HG02759 (cell line): ENCODE data around the gene PIM2.
A peak's percentile ranks its signal among the peaks of the same experiment; 100 is the strongest.
"Not testable (repeated sequence)": the region's sequence is repeated elsewhere in the genome, so short reads cannot be mapped to it uniquely, and the experiment has no call there.

ENCODE experiments used
- ATAC-seq: cut with Tn5 transposase; IDR thresholded peaks from one replicate; pipeline ENCODE4 v1.9.1; 2021; ENCODE audit warnings: mild to moderate bottlenecking, moderate library complexity; ENCODE audit not compliant: unreplicated experiment

PIM2 gene

DNA sequence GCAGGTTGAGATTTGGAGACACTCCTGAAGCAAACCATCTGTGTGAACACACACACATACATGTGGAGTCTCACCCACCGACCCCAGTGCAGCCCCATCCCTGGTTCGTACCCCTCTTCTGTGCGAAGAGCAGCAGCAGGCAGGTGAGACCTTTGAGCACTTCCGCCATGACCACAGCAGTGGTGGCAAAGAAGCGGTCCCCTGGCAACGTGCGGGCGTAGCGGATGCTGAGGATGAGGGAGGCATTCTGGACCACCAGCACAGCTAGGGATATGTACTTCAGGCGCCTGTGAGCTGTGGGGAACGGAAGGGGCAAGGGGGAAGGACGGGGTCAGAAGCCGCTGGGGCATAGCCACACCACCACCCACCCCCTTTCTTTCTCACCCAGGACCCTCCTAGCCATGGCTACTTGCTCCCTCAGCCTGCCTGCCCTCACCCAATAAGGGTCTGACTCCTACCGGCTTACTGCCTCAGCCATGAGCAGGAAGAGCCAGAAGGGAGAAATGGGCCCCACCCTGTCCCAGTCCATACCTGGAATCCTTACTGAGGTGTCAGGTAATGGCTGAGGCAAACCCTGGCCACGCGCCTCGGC is 9.0 kb downstream of the PIM2 start:
- ATAC-seq: no peak

- ATAC-seq: no peak
Observed at GRCh38 chrX:48908600-48908999, 10.2 kb downstream of the PIM2 start.

GRCh38 chrX:48905090-48905790 is 13.6 kb downstream of the PIM2 start:
- no peak for ATAC-seq

GRCh38 chrX:48904626-48905025 is 14.2 kb downstream of the PIM2 start:
- no peak for ATAC-seq

DNA sequence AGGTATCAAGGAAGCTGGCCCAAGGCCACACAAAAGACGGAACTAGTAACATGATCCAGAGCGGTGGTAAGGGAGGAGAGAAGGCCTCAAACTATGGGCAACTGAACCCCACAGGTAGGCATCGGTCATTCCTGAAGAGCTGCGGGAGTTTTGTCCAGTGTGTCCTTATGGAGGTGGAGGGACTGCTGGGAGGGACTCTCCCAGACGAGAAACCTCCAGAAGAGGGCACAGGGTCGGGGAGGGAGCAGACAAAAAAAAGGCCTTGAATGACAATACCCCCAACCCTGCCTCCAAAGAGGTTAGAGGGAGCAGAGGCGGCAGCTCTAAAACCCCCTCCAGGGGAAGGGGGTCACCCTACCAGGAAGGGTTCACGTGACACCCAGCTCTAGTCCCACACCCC is 14.6 kb downstream of the PIM2 start:
- no peak for ATAC-seq

GRCh38 chrX:48903290-48903689 is 15.5 kb downstream of the PIM2 start:
- ATAC-seq: no peak

DNA sequence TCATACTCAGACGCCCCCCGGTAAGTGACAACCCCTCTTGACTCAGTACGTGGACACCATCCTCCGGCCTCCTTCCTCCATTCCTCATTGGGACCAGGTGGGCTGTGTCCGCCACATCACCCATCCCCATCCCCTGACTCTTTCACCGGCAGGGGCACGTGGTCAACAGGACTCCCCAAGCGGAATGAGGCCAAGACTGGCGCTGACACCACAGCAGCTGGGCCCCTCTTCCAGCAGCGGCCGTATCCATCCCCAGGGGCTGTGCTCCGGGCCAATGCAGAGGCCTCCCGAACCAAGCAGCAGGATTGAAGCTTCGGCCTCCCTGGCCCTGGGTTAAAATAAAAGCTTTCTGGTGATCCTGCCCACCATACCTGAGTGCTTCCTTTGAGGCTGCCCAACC is 16.0 kb downstream of the PIM2 start:
- ATAC-seq: no peak

GRCh38 chrX:48902135-48902534 is 16.7 kb downstream of the PIM2 start:
- ATAC-seq: no peak

DNA sequence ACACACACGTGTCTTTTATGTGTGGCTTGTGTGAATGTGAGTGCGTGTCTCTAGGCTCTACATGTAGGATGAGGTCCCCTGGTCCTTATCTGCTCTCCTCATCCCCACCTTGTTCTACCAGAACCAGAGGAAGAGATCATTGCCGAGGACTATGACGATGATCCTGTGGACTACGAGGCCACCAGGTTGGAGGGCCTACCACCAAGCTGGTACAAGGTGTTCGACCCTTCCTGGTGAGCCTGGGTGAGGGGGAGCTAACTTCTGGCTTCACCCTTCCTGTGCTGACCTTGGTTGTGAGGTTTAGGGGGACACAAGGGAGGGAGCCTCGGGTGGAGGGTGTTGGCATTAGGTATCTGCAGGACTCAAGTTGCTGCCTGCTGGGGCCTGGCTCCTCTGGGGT is 17.8 kb downstream of the PIM2 start:
- ATAC-seq: no peak

DNA sequence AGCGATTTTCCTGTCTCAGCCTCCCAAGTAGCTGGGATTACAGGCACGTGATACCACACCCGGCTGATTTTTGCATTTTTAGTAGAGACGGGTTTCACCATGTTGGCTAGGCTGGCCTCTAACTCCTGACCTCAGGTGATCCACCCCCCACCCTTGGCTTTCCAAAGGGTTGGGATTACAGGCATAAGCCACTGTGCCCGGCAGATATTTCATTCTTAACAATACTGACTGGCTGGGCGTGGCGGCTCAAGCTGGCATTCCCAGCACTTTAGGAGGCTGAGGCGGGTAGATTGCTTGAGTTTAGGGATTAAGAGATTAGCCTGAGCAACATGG is 19.8 kb downstream of the PIM2 start:
- ATAC-seq: no peak

GRCh38 chrX:48897625-48898306 is 21.1 kb downstream of the PIM2 start, which contains the start of the genes PQBP1 and TIMM17B:
Gene PQBP1, plus strand, starts transcription at chrX:48897930. Its CDS starts 580 bp downstream, at chrX:48898510.
Gene TIMM17B, minus strand, starts transcription at chrX:48897768. Its CDS starts 19 bp downstream, at chrX:48897749.
- ATAC-seq: peak; percentile 91

DNA sequence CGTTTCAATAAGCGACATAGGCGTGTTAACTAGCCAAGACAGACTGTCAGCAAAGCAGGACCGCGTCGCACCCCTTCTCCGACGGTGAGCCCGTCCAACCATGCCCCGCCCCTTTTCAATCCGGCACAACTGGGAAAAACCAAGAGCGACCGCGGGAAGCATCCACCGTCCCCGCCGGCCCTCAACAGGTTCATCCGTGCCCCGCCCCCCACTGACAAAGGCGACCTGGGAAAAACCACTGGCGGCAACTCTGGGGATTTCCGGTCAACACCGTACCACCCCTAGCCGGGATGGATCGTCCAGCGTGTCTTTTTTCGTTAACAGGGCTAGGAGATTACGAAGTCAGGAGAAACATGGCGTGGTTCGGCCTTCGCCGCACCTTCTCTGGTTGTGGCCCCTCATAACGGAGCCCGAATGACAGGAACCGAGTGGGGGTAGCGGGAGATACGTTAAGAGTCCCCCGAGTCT is 21.6 kb downstream of the PIM2 start:
- ATAC-seq: no peak

DNA sequence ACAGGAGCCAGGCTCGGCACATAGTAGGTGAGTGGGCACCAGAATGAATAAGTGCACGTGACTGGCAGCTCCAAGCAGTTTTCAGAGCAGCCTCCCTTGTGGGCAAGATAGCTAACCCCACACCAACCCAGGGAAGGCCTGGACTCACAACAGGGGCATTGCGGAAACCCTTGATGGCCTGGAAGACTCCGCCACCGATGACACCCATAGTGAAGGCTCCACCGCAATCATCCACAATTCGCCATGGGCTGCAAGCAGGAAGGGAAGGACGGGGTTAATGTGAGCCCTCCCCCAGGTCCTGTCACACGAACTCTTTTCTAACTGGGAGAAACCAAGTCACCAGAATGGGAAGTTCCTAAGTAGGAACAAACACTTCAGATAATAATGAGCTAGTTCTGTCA is 22.2 kb downstream of the PIM2 start:
- ATAC-seq: no peak

- no peak for ATAC-seq
Observed at GRCh38 chrX:48894891-48895290, 23.9 kb downstream of the PIM2 start.

- no peak for ATAC-seq
Observed at GRCh38 chrX:48893556-48894348, 25.1 kb downstream of the PIM2 start.

DNA sequence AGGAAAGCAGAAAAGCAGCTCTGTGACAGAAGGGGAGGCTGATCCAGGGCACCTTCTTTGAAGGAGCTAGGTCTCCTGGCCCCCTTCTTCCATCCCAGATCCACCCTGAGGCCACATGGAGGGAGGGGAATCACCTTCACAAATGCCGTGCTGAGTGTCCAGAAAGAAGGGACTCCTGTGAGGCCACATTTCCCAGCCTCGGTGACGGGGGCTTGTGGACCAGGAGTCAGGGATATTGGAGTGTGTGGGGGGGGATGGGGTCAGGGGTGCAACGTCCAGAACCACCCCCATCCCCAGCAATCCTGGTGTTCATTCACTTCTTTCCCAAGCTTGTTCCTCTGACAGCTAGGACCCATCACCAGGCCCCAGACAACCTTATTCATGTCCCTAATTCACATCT is 25.9 kb downstream of the PIM2 start:
- ATAC-seq: no peak

GRCh38 chrX:48891402-48892288 is 27.2 kb downstream of the PIM2 start:
- peak; percentile 84 for ATAC-seq

DNA sequence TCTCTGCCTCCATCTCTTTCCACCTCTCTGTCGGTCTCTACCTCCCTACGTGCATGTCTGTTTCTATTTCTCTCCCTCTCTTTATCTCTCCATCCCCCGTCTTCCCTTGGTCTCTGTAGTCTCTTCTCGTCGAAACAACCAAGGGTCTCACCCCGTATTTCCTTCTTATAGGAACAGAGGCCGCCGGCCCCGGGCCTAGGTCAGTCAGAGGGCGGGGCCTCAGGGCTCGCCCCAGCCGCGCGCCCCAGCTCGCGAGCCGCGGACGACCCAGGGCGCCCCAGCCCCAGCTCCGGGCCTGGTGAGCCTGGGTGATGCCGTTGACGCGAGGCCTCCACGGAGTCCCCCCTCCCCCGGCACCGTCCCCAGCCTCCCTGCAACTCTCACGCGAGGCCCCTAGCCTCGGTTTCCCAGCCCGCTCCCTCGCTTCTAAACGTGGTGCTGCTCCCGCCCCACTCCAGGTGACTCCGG is 27.9 kb downstream of the PIM2 start:
- peak; percentile 54 for ATAC-seq

DNA sequence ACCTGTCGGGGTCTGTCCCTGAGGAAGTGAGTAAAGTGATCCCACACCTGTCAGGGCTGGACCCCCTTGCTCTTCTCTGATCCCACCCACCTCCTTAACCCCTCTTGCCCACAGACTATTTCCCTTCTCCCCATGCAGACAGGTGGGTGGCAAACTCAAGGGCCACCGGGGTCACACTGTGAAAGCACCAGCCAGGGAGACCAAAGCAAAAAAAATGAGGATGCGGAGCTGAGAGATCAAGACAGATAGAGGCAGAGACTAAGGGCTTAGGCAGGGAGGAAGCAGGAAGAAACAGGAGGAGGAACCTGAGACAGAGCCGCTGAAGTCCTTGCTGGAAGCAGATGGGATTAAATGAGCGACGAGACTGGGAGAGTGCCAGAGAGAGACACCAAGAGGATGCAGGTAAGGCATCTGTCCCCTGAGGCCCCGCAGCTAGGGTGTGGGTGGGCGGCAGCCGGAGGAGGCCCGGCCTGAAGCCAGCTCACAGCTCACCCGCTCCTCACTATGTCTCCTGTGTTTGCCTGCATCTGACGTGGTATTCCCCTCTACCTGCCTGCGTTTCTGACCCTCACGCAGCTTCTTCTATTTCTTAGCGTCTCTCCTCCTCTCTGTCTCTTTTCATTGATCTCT is 28.4 kb downstream of the PIM2 start:
- no peak for ATAC-seq

DNA sequence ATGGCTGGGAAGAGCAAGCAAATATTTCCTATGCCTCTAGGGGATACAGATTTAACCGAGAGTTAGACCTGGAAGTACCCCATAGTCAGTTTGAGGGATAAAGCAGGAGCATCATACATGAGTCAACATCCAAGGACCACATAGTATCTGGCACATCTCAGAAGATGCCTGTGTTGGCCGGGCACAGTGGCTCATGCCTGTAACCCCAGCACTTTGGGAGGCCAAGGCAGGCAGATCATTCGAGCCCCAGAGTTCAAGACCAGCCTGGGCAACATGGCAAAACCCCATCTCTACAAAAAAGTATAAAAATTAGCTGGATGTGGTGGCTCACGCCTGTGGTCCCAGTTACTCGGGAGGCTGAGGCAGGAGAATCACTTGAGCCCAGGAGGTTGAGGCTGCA is 32.2 kb downstream of the PIM2 start:
- not testable (repeated sequence) for ATAC-seq
